K562 (cell line): ENCODE measurements around the gene PTGES3. TPM values are rescaled to one million over a fixed set of nuclear protein-coding genes. Genes with fewer than 3 reads are reported as not detected.

ENCODE experiments used
- BDP1 ChIP-seq: IDR thresholded peaks from 3 replicates; pipeline ENCODE4 v1.6.1; 2011; ENCODE audit not compliant: insufficient read length, insufficient read depth
- CBX5 ChIP-seq: IDR thresholded peaks from 2 replicates; pipeline ENCODE4 v1.6.1; 2014; ENCODE audit warnings: low read depth, borderline replicate concordance
- CLOCK ChIP-seq: fragments of 250-450 bp; sonication (Bioruptor Pico); IDR thresholded peaks from 2 replicates; pipeline ENCODE4 v1.4.0; 2020; ENCODE audit warnings: mild to moderate bottlenecking, moderate library complexity, borderline replicate concordance
- E2F3 ChIP-seq: fragments of 250-450 bp; sonication (Bioruptor Pico); IDR thresholded peaks from 2 replicates; pipeline ENCODE4 v1.4.0; 2020; ENCODE audit warnings: mild to moderate bottlenecking
- FUS ChIP-seq: fragments of 200-400 bp; formaldehyde crosslinking; optimal IDR thresholded peaks from 2 replicates; pipeline ENCODE3; 2017; ENCODE audit warnings: low read depth, low read length
- HDAC8 ChIP-seq: fragments of 450-650 bp; IDR thresholded peaks from 2 replicates; pipeline ENCODE4 v1.6.1; 2016; ENCODE audit warnings: mild to moderate bottlenecking, missing genetic modification characterization, moderate library complexity, missing compliant biosample characterization
- MCM5 ChIP-seq: fragments of 450-650 bp; IDR thresholded peaks from 2 replicates; pipeline ENCODE4 v1.6.1; 2016; ENCODE audit warnings: low read depth
- NFATC3 ChIP-seq: fragments of 450-650 bp; IDR thresholded peaks from 2 replicates; pipeline ENCODE4 v1.6.1; 2017; ENCODE audit warnings: mild to moderate bottlenecking
- PREB ChIP-seq: sonication (generic); formaldehyde crosslinking; IDR thresholded peaks from 2 replicates; pipeline ENCODE4 v1.8.1; 2023; ENCODE audit warnings: mild to moderate bottlenecking, missing genetic modification reagents
- SNRNP70 ChIP-seq: fragments of 200-400 bp; formaldehyde crosslinking; optimal IDR thresholded peaks from 2 replicates; pipeline ENCODE3; 2017; ENCODE audit warnings: low read depth, low read length
- SOX6 ChIP-seq: fragments of 450-650 bp; IDR thresholded peaks from 2 replicates; pipeline ENCODE4 v1.6.1; 2014; ENCODE audit warnings: mild to moderate bottlenecking
- STAT6 ChIP-seq: sonication (generic); formaldehyde crosslinking; IDR thresholded peaks from 2 replicates; pipeline ENCODE4 v1.8.1; 2023; ENCODE audit warnings: mild to moderate bottlenecking, missing genetic modification reagents
- TBP ChIP-seq: optimal IDR thresholded peaks from 2 replicates; pipeline ENCODE3; 2011; ENCODE audit warnings: low read depth, low read length, improper control_type of control experiment
- TEAD1 ChIP-seq, 2 experiments: fragments of 450-650 bp in 1 of 2; sonication (generic) in 1 of 2; formaldehyde crosslinking; IDR thresholded peaks; 2 replicates each; pipeline versions ENCODE4 v1.4.0 to v1.8.0; 2020 to 2022; ENCODE audit warnings: mild to moderate bottlenecking in 2 of 2, missing genetic modification reagents in 1 of 2
- TGIF2 ChIP-seq: sonication (generic); formaldehyde crosslinking; IDR thresholded peaks from 2 replicates; pipeline ENCODE4 v1.8.1; 2022; ENCODE audit warnings: mild to moderate bottlenecking, missing genetic modification reagents, moderate library complexity
- U2AF2 ChIP-seq: fragments of 200-400 bp; formaldehyde crosslinking; optimal IDR thresholded peaks from 2 replicates; pipeline ENCODE3; 2017; ENCODE audit warnings: low read depth, mild to moderate bottlenecking, low read length
- YY1 ChIP-seq, 3 experiments: IDR thresholded peaks; 2 replicates each; pipeline ENCODE4 v1.6.1; 2011; ENCODE audit warnings: low read length in 2 of 3, mild to moderate bottlenecking in 2 of 3, moderate library complexity in 2 of 3, borderline replicate concordance in 1 of 3, control low read depth in 1 of 3, low read depth in 1 of 3; ENCODE audit not compliant: insufficient read depth in 3 of 3, insufficient replicate concordance in 2 of 3, control insufficient read depth in 1 of 3, insufficient read length in 1 of 3; ENCODE audit errors: extremely low read depth in 1 of 3
- ZNF232 ChIP-seq: sonication (generic); formaldehyde crosslinking; IDR thresholded peaks from 2 replicates; pipeline ENCODE4 v1.8.0; 2022; ENCODE audit warnings: mild to moderate bottlenecking, missing genetic modification reagents
- polyA plus RNA-seq, 8 experiments: library from polyadenylated mRNA; depleted of rRNA in 4 of 8; stranded (reverse) in 5 of 8; unstranded in 3 of 8; fragments of >200 nt; fragmentation: Nextera tagmentation in 2 of 8; fragmentation: Illumina TruSeq in 1 of 8; extraction: Ambion mirVana in 2 of 8; extraction: Trizol in 1 of 8; gene quantifications; 2 replicates each; pipeline versions ENCODE4 v1.2.1 to v1.2.3, GENCODE V29; 2011 to 2014; ENCODE audit warnings: inconsistent platforms in 1 of 8, missing spikeins in 1 of 8
- total RNA-seq, 7 experiments: library from RNA; depleted of rRNA in 6 of 7; stranded (reverse); fragments of >200 nt in 6 of 7; fragmentation: Illumina TruSeq in 2 of 7; extraction: Trizol in 2 of 7; gene quantifications; 2 replicates each; pipeline versions ENCODE4 v1.2.1 to v1.2.3, GENCODE V29; 2011 to 2021; ENCODE audit warnings: low replicate concordance in 1 of 7
- TF ChIP-seq, protein P1 (sequence below): fragments of 450-650 bp; IDR thresholded peaks from 2 replicates; pipeline ENCODE4 v1.6.1; 2017; ENCODE audit warnings: antibody characterized with exemption

PTGES3 gene
- total and polyA plus RNA-seq, 9 of the 15 experiments (the other 6 are each of a cell fraction or from before 2014, with no cell fraction given) = 163 to 501 (median 213) TPM

DNA sequence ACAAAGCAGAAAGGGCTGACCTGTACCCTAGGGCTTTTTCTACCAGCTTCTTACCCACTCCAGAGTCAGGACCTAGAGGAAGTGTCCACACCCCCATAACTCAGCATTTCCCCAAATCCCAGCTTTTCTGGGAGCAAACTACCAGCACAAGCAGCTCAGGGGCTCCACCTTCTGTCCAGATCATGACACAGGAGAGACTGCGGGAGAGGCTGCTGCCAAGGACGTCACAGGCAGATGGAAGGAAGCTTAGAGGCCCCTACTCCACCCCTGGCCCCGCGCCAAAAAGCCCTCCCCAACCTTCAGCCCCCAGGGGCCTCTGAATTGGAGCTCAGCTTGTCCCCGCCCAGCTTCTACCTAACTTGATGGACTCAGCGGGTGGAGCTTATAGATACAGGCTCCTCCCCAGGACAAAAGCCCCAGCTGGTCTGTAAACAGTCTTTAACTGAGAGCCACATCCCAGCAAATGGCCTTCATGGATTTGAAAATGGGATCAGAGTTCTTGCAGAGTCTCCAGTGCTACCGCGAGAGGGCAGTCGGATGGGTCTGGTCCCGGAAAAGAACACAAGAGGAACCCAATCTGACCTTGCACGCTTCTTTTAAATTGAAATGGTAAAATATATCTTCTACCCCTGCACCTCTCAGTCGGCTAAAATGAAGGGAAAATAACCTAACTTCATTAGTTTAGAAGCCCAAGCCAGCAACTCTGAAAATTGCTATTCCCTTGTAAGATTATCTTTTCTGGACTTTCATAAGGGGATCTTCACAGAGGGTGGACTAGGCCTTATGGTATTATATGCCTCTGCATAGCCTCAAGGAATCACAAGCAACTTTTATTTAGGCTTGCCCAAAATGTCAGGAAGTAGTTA is 51.2 kb downstream of the PTGES3 start (continued):
- peak in 1 of 3 experiments; percentile 62 for TF ChIP-seq YY1 (IDR thresholded peaks at IDR 0.05; ENCODE audit: borderline replicate concordance in 1 of 3, control insufficient read depth in 1 of 3, extremely low read depth in 1 of 3, insufficient read depth in 3 of 3, insufficient read length in 1 of 3, insufficient replicate concordance in 2 of 3, low read depth in 1 of 3, low read length in 2 of 3)
- TF ChIP-seq MCM5 = no peak
- TF ChIP-seq TEAD1 (CRISPR knock-in tag; IDR thresholded peaks at IDR 0.05) = peak; percentile 15 to 35; a peak in 2 of 4 replicates
- TF ChIP-seq SNRNP70 = no peak
- no peak for TF ChIP-seq CLOCK (CRISPR knock-in tag)
- TF ChIP-seq, protein P1, sequence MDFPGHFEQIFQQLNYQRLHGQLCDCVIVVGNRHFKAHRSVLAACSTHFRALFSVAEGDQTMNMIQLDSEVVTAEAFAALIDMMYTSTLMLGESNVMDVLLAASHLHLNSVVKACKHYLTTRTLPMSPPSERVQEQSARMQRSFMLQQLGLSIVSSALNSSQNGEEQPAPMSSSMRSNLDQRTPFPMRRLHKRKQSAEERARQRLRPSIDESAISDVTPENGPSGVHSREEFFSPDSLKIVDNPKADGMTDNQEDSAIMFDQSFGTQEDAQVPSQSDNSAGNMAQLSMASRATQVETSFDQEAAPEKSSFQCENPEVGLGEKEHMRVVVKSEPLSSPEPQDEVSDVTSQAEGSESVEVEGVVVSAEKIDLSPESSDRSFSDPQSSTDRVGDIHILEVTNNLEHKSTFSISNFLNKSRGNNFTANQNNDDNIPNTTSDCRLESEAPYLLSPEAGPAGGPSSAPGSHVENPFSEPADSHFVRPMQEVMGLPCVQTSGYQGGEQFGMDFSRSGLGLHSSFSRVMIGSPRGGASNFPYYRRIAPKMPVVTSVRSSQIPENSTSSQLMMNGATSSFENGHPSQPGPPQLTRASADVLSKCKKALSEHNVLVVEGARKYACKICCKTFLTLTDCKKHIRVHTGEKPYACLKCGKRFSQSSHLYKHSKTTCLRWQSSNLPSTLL = no peak
- TF ChIP-seq NFATC3 = no peak
- 0 out of 2 replicates have a peak, but pooled peaks have one; percentile 71 for TF ChIP-seq STAT6 (CRISPR knock-in tag)
- TF ChIP-seq ZNF232 (CRISPR knock-in tag) = no peak
- TF ChIP-seq BDP1 = no peak
- TF ChIP-seq U2AF2 = no peak
- TF ChIP-seq TGIF2 = no peak
- no peak for TF ChIP-seq CBX5
- peak; percentile 28 for TF ChIP-seq TBP
- TF ChIP-seq HDAC8 (tag) = no peak
- TF ChIP-seq PREB (CRISPR knock-in tag) = 0 out of 2 replicates have a peak, but pooled peaks have one; percentile 80
- TF ChIP-seq FUS = no peak
- no peak for TF ChIP-seq E2F3 (CRISPR knock-in tag)
- TF ChIP-seq SOX6 = peak; percentile 73
